Measurements from ENCODE around the gene OASL. TPM values are rescaled to one million over a fixed set of nuclear protein-coding genes. Genes with fewer than 3 reads are reported as not detected.
"Not testable (repeated sequence)": the region's sequence is repeated elsewhere in the genome, so short reads cannot be mapped to it uniquely, and the experiment has no call there.

The OASL gene
- polyA plus RNA-seq, 6 donors from 2014 or later, result 0.65 to 4.4 (median 0.84) TPM; not detected in 1

GRCh38 chr12:121065345-121065744, 26.3 kb upstream of the OASL start:
- Mint-ChIP-seq H3K4me1 (peaks cover 0 to 4% (median 2%) of the 10 kb centered on the region in 3 donors), H3K27me3 (no peaks in the 10 kb centered on the region), H3K27ac (peak overlapping the region in 2 of 6 donors; percentile 34 to 74), H3K4me3 (no peak overlapping the region), H3K9me3 (peaks cover 0 to 2% (median 0%) of the 10 kb centered on the region in 7 donors), H3K36me3 (no peaks in the 10 kb centered on the region)
- ATAC-seq (ENCODE audit: low read depth in 2 of 2) (no peak), DNase-seq (no peak)

DNA sequence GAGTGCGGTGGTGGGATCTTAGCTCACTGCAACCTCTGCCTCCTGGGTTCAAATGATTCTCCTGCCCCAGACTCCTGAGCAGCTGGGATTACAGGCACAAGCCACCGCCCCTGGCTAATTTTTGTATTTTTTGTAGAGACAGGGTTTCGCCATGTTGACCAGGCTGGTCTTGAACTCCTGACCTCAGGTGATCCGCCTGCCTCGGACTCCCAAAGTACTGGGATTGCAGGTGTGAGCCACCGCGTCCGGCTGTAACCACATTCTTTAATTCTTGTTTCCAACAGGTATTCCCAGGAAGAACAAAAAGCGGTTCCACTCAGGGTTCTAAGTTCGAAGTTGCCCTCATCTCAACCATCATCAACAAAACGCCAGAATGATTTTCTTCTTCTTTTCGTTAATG, 25.5 kb upstream of the OASL start:
- peaks cover 4 to 12% (median 9%) of the 10 kb centered on the region in 3 donors for H3K4me1 Mint-ChIP-seq
- peak overlapping the region in 1 of 6 donors; percentile 5 for H3K27ac Mint-ChIP-seq

DNA sequence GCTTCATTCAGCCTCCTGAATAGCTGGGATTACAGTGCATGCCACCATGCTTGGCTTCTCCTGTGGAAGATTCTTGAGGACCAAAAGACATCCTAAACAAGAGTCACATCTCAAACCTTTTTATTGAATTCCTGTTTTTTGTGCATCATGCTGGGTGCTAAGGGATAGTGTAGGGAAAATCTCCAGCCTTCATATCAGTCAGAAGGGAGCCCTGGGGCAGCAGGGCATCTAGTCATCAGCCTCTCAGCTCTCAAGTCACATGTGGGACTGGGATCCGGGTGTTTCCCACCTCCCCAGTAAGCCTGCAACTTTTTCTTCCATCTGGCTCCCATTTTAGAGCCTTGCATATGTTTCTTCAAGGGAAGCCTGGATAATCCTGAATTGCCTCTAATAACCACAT, 25.1 kb upstream of the OASL start:
- DNase-seq (no peak), ATAC-seq (ENCODE audit: low read depth in 2 of 2) (no peak)
- no peaks in the 10 kb centered on the region for H3K36me3 Mint-ChIP-seq
- no peak overlapping the region for H3K4me3 Mint-ChIP-seq
- H3K27ac Mint-ChIP-seq, result no peak overlapping the region
- H3K27me3 Mint-ChIP-seq, result peaks cover 0 to 2% (median 0%) of the 10 kb centered on the region in 3 donors
- peaks cover 7 to 13% (median 9%) of the 10 kb centered on the region in 3 donors for H3K4me1 Mint-ChIP-seq
- no peaks in the 10 kb centered on the region for H3K9me3 Mint-ChIP-seq

More for the DNA sequence above, 25.5 kb upstream of the OASL start:
- not testable (repeated sequence) for H3K9me3 Mint-ChIP-seq; H3K27me3 Mint-ChIP-seq; H3K4me3 Mint-ChIP-seq; H3K36me3 Mint-ChIP-seq; ATAC-seq (ENCODE audit: low read depth in 2 of 2); DNase-seq

DNA sequence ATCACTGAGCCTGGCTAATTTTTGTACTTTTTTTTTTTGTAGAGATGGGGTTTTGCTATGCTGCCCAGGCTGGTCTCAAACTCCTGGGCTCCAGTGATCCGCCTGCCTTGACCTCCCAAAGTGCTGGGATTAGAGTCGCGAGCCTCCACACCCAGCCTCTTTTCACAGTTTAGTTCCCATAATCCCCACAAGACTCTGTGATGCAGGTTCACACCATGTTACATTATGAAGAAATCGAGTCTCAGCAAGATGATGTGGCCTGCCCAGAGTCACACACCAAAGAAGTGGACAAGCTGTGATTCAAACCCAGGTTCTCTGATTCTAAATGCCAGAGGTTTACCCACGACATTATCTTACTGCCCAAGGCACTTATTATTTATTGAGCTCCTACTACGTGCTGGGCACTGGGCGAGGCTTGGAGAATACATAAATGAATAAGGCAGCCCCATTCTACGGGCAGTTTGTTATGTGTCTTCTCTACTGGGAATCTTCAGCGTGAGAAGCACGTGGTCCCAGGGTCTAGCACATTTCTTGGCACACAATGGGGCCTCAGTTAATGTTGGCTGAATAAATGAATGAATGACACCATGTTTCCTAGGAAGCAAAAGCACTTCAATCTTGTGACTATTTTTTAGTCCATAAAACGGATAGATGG, 23.5 kb upstream of the OASL start:
- Mint-ChIP-seq H3K4me1 (peaks cover 7 to 13% (median 9%) of the 10 kb centered on the region in 3 donors), H3K27ac (no peak overlapping the region), H3K9me3 (no peaks in the 10 kb centered on the region), H3K27me3 (peaks cover 0 to 4% (median 0%) of the 10 kb centered on the region in 3 donors), H3K4me3 (no peak overlapping the region), H3K36me3 (no peaks in the 10 kb centered on the region)
- ATAC-seq (ENCODE audit: low read depth in 2 of 2) (no peak), DNase-seq (no peak)

DNA sequence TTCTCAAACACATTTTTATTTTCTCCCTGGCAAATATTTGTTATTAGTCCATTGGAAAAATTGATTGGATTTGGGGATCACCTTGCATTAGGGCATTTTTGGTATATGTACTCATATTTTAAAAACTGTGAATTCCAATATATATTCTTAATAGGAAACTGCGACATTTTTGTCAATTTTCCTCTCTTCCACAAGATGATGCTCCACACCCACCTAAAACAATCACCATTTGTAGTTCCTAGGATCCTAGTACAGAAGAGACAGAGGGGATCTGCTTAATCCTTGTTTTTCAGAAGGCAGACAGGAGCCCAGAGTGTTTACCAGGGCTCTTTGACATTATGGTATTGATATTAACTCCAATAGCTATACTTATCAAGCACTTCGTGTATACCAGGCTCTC, 22.8 kb upstream of the OASL start:
- Mint-ChIP-seq H3K27ac (no peak overlapping the region), H3K4me1 (peaks cover 7 to 13% (median 9%) of the 10 kb centered on the region in 3 donors), H3K27me3 (peaks cover 0 to 4% (median 0%) of the 10 kb centered on the region in 3 donors), H3K4me3 (no peak overlapping the region), H3K9me3 (no peaks in the 10 kb centered on the region), H3K36me3 (no peaks in the 10 kb centered on the region)
- DNase-seq (no peak), ATAC-seq (ENCODE audit: low read depth in 2 of 2) (no peak)

DNA sequence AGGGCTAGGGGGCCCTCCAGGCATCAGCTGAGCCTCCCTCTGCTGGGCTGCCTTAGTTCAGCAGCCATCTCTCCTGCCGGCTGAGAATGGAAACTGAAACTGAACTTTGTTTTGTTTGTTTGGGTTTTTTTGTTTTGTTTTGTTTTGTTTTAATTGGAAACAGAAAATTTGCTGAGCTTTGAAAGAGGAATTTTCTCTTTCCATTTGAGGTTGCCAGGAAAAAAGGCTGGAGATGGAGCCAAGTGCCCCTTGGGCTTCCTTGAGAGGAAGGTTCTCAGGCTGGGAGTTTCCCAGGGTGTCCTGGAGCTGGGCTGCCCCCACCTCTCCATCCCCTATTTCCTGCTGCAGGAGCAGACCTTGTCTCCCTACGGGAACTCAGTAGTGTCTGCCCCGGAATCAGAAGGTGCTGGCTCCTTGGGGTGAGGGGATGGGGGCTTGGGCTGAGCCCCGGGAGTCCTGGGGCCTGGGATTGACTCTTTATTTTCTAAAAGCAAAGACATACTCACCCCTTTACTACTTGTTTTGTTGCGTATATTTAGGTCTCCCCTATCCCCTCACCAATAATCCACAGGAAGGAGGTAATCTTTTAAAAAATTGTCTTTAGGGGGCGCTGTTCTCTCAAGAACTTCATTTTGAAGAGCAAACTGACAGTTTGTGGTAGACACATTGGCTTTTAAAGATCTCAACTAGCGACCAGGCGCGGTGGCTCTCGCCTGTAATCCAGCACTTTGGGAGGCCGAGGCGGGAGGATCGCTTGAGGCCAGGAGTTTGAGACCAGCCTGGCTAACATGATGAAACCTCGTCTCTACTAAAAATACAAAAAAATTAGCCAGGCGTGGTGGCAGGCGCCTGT, 21.3 kb upstream of the OASL start:
- Mint-ChIP-seq H3K9me3 (no peaks in the 10 kb centered on the region), H3K4me3 (peak overlapping the region; percentile 74 to 92 (median 86)), H3K36me3 (no peaks in the 10 kb centered on the region), H3K4me1 (peaks cover 7 to 13% (median 9%) of the 10 kb centered on the region in 3 donors), H3K27me3 (peaks cover 0 to 4% (median 0%) of the 10 kb centered on the region in 3 donors), H3K27ac (peak overlapping the region; percentile 27 to 96 (median 74))
- DNase-seq (peak; percentile 39), ATAC-seq (ENCODE audit: low read depth in 2 of 2) (peak; percentile 97 to 99)

GRCh38 chr12:121059031-121059898, 20.2 kb upstream of the OASL start:
- peaks cover 7 to 13% (median 9%) of the 10 kb centered on the region in 3 donors for H3K4me1 Mint-ChIP-seq
- no peak for ATAC-seq (ENCODE audit: low read depth in 2 of 2)

DNA sequence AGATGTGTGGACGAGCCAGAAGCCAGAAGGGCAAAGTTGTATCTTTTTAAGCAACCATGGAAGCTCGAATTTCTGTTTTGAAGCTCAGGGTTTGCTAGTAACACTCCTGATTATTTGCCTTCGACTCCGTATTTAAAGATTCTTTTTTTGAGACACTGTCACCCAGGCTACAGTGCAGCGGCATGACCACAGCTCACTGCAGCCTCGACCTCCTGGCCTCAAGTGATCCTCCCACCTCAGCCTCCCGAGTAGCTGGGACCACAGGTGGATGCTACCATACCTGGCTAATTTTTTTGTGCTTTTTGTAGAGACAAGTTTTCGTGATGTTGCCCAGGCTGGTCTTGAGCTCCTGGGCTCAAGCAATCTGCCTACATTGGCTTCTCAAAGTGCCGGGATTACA, 18.7 kb upstream of the OASL start:
- DNase-seq (no peak), ATAC-seq (ENCODE audit: low read depth in 2 of 2) (no peak)
- Mint-ChIP-seq H3K36me3 (no peaks in the 10 kb centered on the region), H3K27ac (peak overlapping the region in 1 of 6 donors; percentile 16), H3K4me3 (no peak overlapping the region), H3K9me3 (no peaks in the 10 kb centered on the region), H3K4me1 (peaks cover 7 to 13% (median 9%) of the 10 kb centered on the region in 3 donors), H3K27me3 (peaks cover 0 to 10% (median under 1%) of the 10 kb centered on the region in 3 donors)

More at GRCh38 chr12:121059031-121059898, 20.2 kb upstream of the OASL start:
- no peak for DNase-seq
- H3K36me3 Mint-ChIP-seq, result no peaks in the 10 kb centered on the region
- H3K27me3 Mint-ChIP-seq, result peaks cover 0 to 4% (median 0%) of the 10 kb centered on the region in 3 donors
- no peaks in the 10 kb centered on the region for H3K9me3 Mint-ChIP-seq
- H3K4me3 Mint-ChIP-seq, result peak overlapping the region; percentile 20 to 91 (median 80)
- H3K27ac Mint-ChIP-seq, result peak overlapping the region in 2 of 6 donors; percentile 90 to 96

DNA sequence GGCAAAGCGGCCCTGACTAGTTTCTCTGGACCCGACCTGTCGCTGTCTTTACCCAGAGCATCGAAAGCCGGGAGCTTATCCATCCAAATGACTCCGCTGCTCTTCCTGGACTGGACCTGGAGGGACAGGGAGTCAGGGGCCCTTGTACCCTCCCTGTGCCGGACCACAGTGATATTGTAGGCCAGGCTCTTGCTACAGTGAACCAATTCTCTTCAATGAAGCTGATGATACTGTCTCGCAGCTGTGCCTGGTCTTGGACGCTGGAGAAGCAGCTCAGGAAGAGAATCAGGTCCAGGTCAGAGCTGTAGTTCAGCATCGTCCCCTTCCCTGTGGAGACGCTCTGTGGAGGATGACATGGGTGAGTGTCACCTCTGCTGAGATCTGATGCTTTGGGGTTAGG, 14.7 kb upstream of the OASL start:
- no peak overlapping the region for H3K27ac Mint-ChIP-seq
- H3K4me3 Mint-ChIP-seq, result no peak overlapping the region
- H3K27me3 Mint-ChIP-seq, result peaks cover 21 to 29% (median 25%) of the 10 kb centered on the region in 3 donors
- H3K36me3 Mint-ChIP-seq, result no peaks in the 10 kb centered on the region
- H3K4me1 Mint-ChIP-seq, result no peaks in the 10 kb centered on the region
- ATAC-seq (ENCODE audit: low read depth in 2 of 2) (no peak), DNase-seq (no peak)
- H3K9me3 Mint-ChIP-seq, result peaks cover 0 to 3% (median 0%) of the 10 kb centered on the region in 7 donors

DNA sequence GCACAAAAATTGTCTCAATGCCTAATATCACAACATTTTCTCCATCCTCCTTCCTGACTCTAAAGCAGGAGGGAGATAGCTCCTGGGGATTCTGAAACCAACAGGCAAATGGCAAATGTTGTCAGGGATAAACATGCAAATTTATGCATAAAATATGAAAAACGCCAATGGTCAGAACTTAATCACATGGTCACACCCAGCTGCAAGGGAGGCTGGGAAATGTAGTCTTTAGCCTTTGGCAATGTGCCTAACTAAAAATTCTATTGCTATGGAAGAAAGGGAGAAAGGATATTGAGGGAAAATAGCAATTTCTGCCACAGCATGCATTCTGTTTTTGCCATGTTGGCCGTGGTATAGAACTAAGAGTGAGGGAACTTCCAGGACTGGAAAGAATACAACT, 11.7 kb upstream of the OASL start:
- peaks cover 21 to 34% (median 34%) of the 10 kb centered on the region in 3 donors for H3K27me3 Mint-ChIP-seq
- no peak overlapping the region for H3K4me3 Mint-ChIP-seq
- H3K4me1 Mint-ChIP-seq, result no peaks in the 10 kb centered on the region
- no peaks in the 10 kb centered on the region for H3K36me3 Mint-ChIP-seq
- H3K9me3 Mint-ChIP-seq, result peaks cover 0 to 3% (median 0%) of the 10 kb centered on the region in 7 donors
- no peak overlapping the region for H3K27ac Mint-ChIP-seq
- DNase-seq (no peak), ATAC-seq (ENCODE audit: low read depth in 2 of 2) (no peak)

DNA sequence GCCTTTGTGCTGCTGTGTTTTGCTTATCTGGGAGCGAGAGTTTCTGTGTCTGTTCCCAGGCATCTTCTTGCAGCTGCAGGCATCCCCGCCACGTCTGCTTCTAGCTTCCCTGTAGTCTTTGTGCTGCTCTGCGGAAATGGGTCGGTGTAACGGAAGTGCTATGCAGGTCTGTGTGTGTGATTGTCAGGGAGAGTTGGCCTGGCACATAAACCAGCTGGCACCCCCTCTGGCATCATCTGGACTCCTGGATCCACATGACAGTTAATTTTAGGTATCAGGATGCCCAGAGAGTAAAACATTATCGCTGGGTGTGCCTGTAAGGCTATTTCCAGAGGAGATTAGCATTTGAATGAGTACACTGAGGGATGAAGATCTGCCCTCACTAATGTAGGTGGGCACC, 9.4 kb upstream of the OASL start:
- no peaks in the 10 kb centered on the region for H3K36me3 Mint-ChIP-seq
- H3K4me1 Mint-ChIP-seq, result no peaks in the 10 kb centered on the region
- peaks cover 35 to 56% (median 46%) of the 10 kb centered on the region in 3 donors for H3K27me3 Mint-ChIP-seq
- H3K27ac Mint-ChIP-seq, result no peak overlapping the region
- peaks cover 0 to 3% (median 0%) of the 10 kb centered on the region in 7 donors for H3K9me3 Mint-ChIP-seq
- DNase-seq (no peak), ATAC-seq (ENCODE audit: low read depth in 2 of 2) (no peak)
- no peak overlapping the region for H3K4me3 Mint-ChIP-seq

- ATAC-seq (ENCODE audit: low read depth in 2 of 2); H3K9me3 Mint-ChIP-seq; DNase-seq; H3K36me3 Mint-ChIP-seq; H3K4me3 Mint-ChIP-seq; H3K4me1 Mint-ChIP-seq: not testable (repeated sequence)
- Mint-ChIP-seq H3K27me3 (peaks cover 40 to 62% (median 53%) of the 10 kb centered on the region in 3 donors), H3K27ac (peak overlapping the region in 2 of 6 donors; percentile 10 to 34)
These were observed 8.4 kb upstream of the OASL start for GRCh38 chr12:121047400-121047799.

- H3K4me3 Mint-ChIP-seq, result no peak overlapping the region
- H3K36me3 Mint-ChIP-seq, result no peaks in the 10 kb centered on the region
- ATAC-seq (ENCODE audit: low read depth in 2 of 2) (no peak), DNase-seq (no peak)
- no peak overlapping the region for H3K27ac Mint-ChIP-seq
- peaks cover 0 to 3% (median 0%) of the 10 kb centered on the region in 7 donors for H3K9me3 Mint-ChIP-seq
- peaks cover 12 to 19% (median 14%) of the 10 kb centered on the region in 3 donors for H3K4me1 Mint-ChIP-seq
- H3K27me3 Mint-ChIP-seq, result peaks cover 52 to 67% (median 59%) of the 10 kb centered on the region in 3 donors
These were observed 4.0 kb upstream of the OASL start for GRCh38 chr12:121043067-121043466.
